ENCODE measurements around the gene MAPK1.
"Not testable (repeated sequence)": the region's sequence is repeated elsewhere in the genome, so short reads cannot be mapped to it uniquely, and the experiment has no call there.

MAPK1 gene

DNA sequence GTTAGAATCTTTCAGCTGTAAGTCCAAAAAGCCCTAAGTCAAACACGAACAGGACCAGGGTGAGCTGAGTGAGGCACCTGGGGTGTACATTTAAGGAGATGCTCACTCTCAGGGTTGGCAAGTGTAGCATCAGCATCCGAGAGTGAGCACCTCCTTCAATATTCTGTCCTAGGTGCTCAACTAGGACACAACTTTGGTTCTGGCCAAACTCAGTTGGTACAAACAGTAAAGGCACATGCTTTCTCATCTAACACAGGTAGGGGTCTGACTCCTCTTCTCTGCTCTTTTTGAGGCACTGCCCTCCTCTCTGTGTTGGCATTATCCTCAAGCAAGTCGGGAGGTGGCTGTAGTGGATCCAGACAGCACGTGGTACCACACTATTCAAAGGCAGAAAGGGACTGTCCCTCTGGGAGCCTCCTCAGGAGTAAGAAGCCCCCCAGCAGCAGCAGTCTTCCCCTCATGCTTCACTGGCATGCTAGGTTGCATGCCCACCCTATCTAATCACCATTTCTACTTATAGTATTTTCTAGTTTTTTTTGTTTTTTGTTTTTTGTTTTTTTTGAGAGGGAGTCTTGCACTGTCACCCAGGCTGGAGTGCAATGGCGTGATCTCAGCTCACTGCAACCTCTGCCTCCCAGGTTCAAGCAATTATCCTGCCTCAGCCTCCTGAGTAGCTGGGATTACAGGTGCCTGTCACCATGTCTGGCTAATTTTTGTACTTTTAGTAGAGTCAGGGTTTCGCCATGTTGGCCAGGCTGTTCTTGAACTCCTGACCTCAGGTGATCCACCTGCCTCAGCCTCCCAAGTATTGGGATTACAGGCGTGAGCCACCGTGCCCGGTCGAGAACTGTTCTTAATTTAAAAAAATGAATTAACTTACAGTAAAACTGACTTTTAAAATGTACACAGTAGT, 14.7 kb upstream of the MAPK1 start:
- no peak for DNase-seq

GRCh38 chr22:21876486-21877176, 9.2 kb upstream of the MAPK1 start:
- peak; percentile 52 to 67 for DNase-seq

GRCh38 chr22:21874953-21875352, 7.5 kb upstream of the MAPK1 start:
- not testable (repeated sequence) for DNase-seq

DNA sequence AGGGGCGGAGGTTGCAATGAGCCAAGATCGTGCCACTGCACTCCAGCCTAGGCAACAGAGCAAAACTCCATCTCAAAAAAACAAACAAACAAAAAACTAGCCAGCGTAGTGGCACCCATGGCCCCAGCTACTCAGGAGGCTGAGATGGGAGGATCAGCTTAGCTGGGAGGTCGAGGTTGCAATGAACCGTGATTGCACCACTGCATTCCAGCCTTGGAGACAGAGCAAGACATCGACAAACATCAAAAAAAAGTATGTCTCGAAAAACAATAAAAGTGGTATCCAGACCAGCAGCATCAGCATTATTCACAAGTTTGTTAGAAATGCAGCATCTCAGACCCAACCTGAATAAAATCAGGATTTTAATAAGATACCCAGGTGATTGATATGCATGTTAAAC, 6.2 kb upstream of the MAPK1 start:
- DNase-seq = no peak

DNA sequence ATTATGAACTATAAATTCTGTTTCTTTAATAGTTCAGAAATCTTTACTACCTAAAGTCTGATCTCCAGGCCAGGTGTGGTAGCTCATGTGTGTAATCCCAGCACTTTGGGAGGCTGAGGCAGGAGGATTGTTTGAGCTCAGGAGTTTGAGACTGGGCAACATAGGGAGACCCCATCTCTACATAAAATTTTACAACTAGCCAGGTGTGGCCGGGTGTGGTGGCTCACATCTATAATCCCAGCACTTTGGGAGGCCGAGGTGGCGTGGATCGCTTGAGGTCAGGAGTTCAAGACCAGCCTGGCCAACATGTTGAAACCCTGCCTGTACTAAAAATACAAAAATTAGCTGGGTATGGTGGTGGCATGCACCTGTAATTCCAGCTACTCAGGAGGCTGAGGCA, 5.3 kb upstream of the MAPK1 start:
- not testable (repeated sequence) for DNase-seq

GRCh38 chr22:21868651-21869050, 1.2 kb upstream of the MAPK1 start:
- no peak for DNase-seq

GRCh38 chr22:21866833-21867527, 465 bp downstream of the MAPK1 start:
- DNase-seq = peak; percentile 53 to 54

DNA sequence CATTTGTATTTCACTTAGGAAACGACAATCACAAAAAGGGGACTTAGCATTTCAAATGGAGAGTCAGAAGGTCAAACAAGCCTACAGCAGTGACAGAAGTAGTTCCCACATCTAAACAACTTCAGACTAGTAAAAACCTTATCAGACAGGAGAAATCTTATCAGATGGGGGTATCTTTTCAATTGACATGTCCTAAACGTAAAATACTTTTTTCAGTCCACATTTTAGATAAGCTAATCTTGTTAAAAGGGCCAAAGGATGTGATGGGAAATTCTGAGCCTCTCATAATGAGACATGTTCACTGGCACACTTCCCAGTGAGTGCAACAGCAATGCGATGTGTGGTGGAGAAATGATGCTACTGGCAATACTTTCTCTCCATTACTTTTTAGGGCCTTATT, 2.4 kb downstream of the MAPK1 start:
- DNase-seq = peak; percentile 32 to 37

GRCh38 chr22:21862386-21863245, 4.8 kb downstream of the MAPK1 start:
- DNase-seq = no peak

DNA sequence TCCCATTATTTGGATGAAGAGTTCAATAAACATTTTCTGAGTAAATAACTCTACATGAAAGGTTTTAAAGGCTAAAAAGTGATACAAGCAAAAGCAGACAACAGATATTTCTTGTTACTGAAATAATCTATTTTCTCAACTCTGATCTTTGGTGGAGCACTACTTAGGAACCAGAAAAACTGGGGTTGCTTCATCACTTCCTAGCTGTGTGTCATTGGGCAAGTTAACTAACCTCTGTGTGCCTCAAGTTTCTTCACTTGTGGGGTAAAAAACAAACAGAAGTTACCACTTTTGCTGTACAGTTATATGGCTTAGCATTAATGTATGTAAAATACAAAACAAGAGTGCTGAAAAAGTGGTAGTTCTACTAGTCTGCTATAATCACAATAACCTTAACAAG, 5.6 kb downstream of the MAPK1 start:
- no peak for DNase-seq

DNA sequence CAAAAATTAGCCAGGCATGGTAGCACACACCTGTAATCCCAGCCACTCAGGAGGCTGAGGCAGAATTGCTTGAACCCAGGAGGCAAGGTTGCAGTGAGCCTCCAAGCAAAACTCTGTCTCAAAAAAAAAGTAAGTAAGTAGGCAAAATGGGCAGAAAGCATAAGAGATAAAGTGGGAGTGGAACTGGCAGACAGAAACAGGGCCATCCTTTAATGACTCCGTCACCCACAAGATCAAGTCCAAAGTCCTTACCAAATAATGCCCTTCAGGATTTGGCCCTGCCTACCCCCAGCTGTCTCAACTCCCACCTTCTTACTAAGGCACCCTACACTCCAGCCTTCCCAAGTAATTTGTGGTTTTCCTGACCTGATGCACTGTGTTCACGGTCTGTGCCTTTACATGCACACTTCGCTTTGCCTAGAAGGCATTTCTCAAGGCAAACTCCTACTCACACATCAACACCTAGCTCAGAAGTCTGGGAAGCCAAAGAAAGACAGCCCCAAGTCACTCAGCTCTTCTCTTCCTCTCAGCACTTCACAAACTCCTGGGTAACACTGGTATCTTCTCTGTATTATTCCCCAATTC, 6.1 kb downstream of the MAPK1 start:
- DNase-seq = no peak

GRCh38 chr22:21860491-21861039, 6.9 kb downstream of the MAPK1 start:
- DNase-seq = no peak

- DNase-seq = no peak
Measured at GRCh38 chr22:21858025-21858764, 9.2 kb downstream of the MAPK1 start.

GRCh38 chr22:21857481-21857914, 9.9 kb downstream of the MAPK1 start:
- no peak for DNase-seq

DNA sequence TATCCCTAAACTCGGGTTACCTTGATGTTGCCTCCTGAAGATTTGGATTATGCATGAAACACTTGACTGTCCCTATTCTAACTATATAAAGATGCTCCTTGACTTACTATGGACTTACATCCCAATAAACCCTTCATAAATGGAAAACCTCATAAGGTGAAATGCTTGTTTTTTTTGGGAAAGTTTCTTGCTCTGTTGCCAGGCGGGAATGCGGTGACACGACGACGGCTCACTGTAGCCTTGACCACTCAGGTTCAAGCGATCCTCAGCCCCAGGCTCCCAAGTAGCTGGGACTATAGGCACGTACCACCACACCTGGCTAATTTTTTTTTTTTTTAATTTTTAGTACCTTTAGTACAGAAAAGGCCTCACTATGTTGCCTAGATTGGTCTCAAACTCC, 10.6 kb downstream of the MAPK1 start:
- no peak for DNase-seq

- DNase-seq = no peak
Measured at GRCh38 chr22:21856197-21856596, 11.2 kb downstream of the MAPK1 start.

DNA sequence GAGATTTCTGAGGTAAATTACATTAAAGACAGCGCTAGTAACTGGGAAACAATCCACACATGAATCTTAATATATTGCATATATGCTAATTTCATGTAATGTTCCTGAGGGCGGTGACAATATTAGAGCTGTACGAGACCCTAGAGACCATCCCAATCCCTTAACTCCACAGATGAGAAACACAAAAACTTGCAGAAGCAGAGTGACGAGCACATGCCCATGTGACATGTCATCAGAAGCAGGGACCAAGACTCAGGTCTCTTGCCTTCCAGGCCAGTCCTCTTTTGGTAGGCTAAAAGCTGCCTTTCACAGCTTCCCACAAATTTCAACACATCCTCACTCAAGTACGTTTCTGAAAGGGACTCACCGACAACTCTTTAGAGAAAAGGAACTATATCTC, 11.8 kb downstream of the MAPK1 start:
- DNase-seq = no peak

DNA sequence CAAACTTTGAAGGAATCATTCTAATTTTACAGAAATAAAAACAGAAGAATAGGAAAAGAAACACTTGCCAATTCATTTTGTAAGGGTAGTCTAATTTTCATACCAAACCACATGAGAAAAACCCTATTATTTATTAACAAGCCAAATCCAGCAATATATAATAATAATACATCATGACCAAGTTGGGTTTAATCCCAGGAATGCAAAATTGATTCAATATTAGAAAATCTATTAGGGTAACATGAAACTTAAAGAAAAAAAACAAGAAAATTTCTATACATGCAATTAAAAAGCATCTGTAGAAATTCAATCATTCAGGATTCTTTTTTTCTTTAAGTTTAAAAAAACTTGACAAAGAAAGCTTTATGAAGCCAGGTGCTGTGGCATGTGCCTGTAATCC, 16.8 kb downstream of the MAPK1 start:
- DNase-seq = no peak

GRCh38 chr22:21849489-21849888, 18.0 kb downstream of the MAPK1 start:
- DNase-seq = no peak

DNA sequence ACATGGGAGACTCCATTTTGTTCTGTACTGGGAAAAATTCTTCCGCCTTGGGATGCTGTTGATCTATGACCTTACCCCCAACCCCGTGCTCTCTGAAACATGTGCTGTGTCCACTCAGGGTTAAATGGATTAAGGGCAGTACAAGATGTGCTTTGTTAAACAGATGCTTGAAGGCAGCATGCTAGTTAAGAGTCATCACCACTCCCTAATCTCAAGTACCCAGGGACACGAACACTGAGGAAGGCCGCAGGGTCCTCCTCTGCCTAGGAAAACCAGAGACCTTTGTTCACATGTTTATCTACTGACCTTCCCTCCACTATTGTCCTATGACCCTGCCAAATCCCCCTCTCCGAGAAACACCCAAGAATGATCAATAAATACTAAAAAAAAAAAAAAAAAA, 19.4 kb downstream of the MAPK1 start:
- not testable (repeated sequence) for DNase-seq

All from activated T-cell treated with anti-CD3 and anti-CD28 coated beads, Interleukin-2, amount 50 U/mL, for 48 hours (primary cell).